ENCODE results near the gene USP17L15.
"Not testable (repeated sequence)": the region's sequence is repeated elsewhere in the genome, so short reads cannot be mapped to it uniquely, and the experiment has no call there.

USP17L15 gene

DNA sequence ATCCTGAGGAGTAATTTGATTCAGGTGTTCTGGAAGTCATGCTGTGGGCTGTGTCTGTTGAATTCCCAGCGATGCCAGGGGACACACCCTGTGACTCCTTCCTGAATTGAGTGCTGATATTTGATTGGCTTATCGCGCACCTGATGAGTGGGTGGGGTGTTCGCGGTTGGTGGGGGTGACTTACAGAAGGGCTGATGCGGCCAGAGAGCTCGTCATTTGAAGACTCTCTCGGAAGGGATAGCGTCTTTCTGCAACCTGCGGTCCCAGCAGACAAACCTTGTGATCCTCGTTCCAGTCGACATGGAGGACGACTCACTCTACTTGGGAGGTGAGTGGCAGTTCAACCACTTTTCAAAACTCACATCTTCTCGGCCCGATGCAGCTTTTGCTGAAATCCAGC lies at the start of gene USP17L15:
USP17L15 (plus strand) TSS at position 301 of the 400 bp plus-strand sequence; CDS start at position 301, 0 bp downstream.
- not testable (repeated sequence) for DNase-seq

- DNase-seq = not testable (repeated sequence)
Observed at GRCh38 chr4:9210357-9210756, 23.8 kb upstream of the USP17L15 start, which contains the start of gene USP17L10. Gene USP17L10, plus strand, starts transcription at chr4:9210657. Its CDS starts 0 bp downstream, at chr4:9210657.

DNA sequence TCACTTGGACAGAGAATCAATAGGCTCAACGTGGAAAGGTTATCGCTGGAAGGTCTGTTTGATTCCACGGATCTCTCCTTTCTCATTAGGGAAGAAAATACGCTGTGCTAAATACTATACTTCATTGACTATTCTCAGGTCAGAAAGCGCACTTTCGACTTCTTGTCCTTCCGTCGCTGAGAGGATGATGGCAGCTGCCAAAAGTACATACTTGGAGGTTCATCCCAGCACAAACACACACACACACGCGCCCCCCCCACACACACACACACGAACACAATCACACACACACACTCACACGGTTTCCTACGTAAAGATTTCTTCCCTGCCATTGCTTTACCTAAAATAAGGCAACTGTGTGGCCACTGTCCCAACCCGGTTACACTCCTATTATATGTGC lies 19.5 kb upstream of the USP17L15 start:
- DNase-seq = not testable (repeated sequence)

- DNase-seq = not testable (repeated sequence)
Observed at GRCh38 chr4:9215105-9215504, 19.1 kb upstream of the USP17L15 start, which contains the start of gene USP17L11. Gene USP17L11, plus strand, starts transcription at chr4:9215405. Its CDS starts 0 bp downstream, at chr4:9215405.

DNA sequence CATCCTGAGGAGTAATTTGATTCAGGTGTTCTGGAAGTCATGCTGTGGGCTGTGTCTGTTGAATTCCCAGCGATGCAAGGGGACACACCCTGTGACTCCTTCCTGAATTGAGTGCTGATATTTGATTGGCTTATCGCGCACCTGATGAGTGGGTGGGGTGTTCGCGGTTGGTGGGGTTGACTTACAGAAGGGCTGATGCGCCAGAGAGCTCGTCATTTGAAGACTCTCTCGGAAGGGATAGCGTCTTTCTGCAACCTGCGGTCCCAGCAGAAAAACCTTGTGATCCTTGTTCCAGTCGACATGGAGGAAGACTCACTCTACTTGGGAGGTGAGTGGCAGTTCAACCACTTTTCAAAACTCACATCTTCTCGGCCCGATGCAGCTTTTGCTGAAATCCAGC lies 14.3 kb upstream of the USP17L15 start, which contains the start of gene USP17L12:
USP17L12 (plus strand) TSS at position 301 of the 400 bp plus-strand sequence; CDS start at position 301, 0 bp downstream.
- not testable (repeated sequence) for DNase-seq

DNA sequence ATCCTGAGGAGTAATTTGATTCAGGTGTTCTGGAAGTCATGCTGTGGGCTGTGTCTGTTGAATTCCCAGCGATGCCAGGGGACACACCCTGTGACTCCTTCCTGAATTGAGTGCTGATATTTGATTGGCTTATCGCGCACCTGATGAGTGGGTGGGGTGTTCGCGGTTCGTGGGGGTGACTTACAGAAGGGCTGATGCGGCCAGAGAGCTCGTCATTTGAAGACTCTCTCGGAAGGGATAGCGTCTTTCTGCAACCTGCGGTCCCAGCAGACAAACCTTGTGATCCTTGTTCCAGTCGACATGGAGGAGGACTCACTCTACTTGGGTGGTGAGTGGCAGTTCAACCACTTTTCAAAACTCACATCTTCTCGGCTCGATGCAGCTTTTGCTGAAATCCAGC lies 9.6 kb upstream of the USP17L15 start, which contains the start of gene USP17L13:
USP17L13 (plus strand) TSS at position 301 of the 400 bp plus-strand sequence; CDS start at position 301, 0 bp downstream.
- DNase-seq = not testable (repeated sequence)

GRCh38 chr4:9230249-9230648 lies 3.9 kb upstream of the USP17L15 start:
- not testable (repeated sequence) for DNase-seq

DNA sequence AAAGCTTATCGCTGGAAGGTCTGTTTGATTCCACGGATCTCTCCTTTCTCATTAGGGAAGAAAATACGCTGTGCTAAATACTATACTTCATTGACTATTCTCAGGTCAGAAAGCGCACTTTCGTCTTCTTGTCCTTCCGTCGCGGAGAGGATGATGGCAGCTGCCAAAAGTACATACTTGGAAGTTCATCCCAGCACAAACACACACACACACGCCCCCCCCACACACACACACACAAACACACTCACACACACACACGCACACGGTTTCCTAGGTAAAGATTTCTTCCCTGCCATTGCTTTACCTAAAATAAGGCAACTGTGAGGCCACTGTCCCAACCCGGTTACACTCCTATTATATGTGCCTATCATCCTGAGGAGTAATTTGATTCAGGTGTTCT lies 4.3 kb downstream of the USP17L15 start:
- not testable (repeated sequence) for DNase-seq

- not testable (repeated sequence) for DNase-seq
Observed at GRCh38 chr4:9243579-9243978, 9.4 kb downstream of the USP17L15 start, which contains the start of gene USP17L17. Gene USP17L17, plus strand, starts transcription at chr4:9243879. Its CDS starts 0 bp downstream, at chr4:9243879.

GRCh38 chr4:9247953-9248680 lies 13.9 kb downstream of the USP17L15 start, which contains the start of gene USP17L18:
Gene USP17L18, plus strand, starts transcription at chr4:9248630. Its CDS starts 0 bp downstream, at chr4:9248630.
- DNase-seq = not testable (repeated sequence)

DNA sequence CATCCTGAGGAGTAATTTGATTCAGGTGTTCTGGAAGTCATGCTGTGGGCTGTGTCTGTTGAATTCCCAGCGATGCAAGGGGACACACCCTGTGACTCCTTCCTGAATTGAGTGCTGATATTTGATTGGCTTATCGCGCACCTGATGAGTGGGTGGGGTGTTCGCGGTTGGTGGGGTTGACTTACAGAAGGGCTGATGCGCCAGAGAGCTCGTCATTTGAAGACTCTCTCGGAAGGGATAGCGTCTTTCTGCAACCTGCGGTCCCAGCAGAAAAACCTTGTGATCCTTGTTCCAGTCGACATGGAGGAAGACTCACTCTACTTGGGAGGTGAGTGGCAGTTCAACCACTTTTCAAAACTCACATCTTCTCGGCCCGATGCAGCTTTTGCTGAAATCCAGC lies 18.9 kb downstream of the USP17L15 start, which contains the start of gene USP17L19:
USP17L19 (plus strand) TSS at position 301 of the 400 bp plus-strand sequence; CDS start at position 301, 0 bp downstream.
- DNase-seq = not testable (repeated sequence)

- not testable (repeated sequence) for DNase-seq
Observed at GRCh38 chr4:9257824-9258223, 23.6 kb downstream of the USP17L15 start, which contains the start of gene USP17L20. Gene USP17L20, plus strand, starts transcription at chr4:9258124. Its CDS starts 0 bp downstream, at chr4:9258124.

GRCh38 chr4:9262572-9262971 lies 28.4 kb downstream of the USP17L15 start, which contains the start of gene USP17L21:
Gene USP17L21, plus strand, starts transcription at chr4:9262872. Its CDS starts 0 bp downstream, at chr4:9262872.
- not testable (repeated sequence) for DNase-seq

DNA sequence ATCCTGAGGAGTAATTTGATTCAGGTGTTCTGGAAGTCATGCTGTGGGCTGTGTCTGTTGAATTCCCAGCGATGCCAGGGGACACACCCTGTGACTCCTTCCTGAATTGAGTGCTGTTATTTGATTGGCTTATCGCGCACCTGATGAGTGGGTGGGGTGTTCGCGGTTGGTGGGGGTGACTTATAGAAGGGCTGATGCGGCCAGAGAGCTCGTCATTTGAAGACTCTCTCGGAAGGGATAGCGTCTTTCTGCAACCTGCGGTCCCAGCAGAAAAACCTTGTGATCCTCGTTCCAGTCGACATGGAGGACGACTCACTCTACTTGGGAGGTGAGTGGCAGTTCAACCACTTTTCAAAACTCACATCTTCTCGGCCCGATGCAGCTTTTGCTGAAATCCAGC lies 33.1 kb downstream of the USP17L15 start, which contains the start of gene USP17L22:
USP17L22 (plus strand) TSS at position 301 of the 400 bp plus-strand sequence; CDS start at position 301, 0 bp downstream.
- DNase-seq = not testable (repeated sequence)

GRCh38 chr4:9271719-9272118 lies 37.5 kb downstream of the USP17L15 start:
- not testable (repeated sequence) for DNase-seq

All from NCI-H510A (cell line).